Neutrophil (primary cell): ENCODE data around the gene NR3C1.

Experiments
- H3K27ac ChIP-seq: fragments of 200-600 bp; sonication (generic); 2 replicates; pipeline ENCODE4 v1.5.1; 2016; ENCODE audit warnings: mild to moderate bottlenecking, moderate library complexity
- H3K27me3 ChIP-seq: fragments of 200-600 bp; sonication (generic); 2 replicates; pipeline ENCODE4 v1.6.0; 2016; ENCODE audit warnings: mild to moderate bottlenecking
- H3K36me3 ChIP-seq: fragments of 200-600 bp; sonication (generic); 2 replicates; pipeline ENCODE4 v1.5.1; 2017
- H3K4me1 ChIP-seq, 2 experiments: fragments of 200-600 bp in 1 of 2; sonication (generic) in 1 of 2; 1 replicate in 1 of 2; 2 replicates in 1 of 2; pipeline versions ENCODE4 v1.5.1 to v1.6.1; 2013 to 2016; ENCODE audit warnings: low read depth in 1 of 2, low read length in 1 of 2, mild to moderate bottlenecking in 1 of 2, moderate library complexity in 1 of 2; ENCODE audit not compliant: control insufficient read depth in 1 of 2, insufficient read depth in 1 of 2
- H3K4me3 ChIP-seq, 2 experiments: fragments of 200-600 bp in 1 of 2; sonication (generic) in 1 of 2; 1 replicate in 1 of 2; 2 replicates in 1 of 2; pipeline ENCODE4 v1.5.1; 2013 to 2016; ENCODE audit warnings: low read depth in 1 of 2, low read length in 1 of 2, mild to moderate bottlenecking in 1 of 2, moderate library complexity in 1 of 2
- H3K9me3 ChIP-seq: fragments of 200-600 bp; sonication (generic); 2 replicates; pipeline ENCODE4 v1.5.1; 2016
- CTCF ChIP-seq: fragments of 200-600 bp; sonication (generic); IDR thresholded peaks from 2 replicates; pipeline ENCODE4 v1.5.1; 2016; ENCODE audit warnings: antibody characterized with exemption

Gene NR3C1

GRCh38 chr5:143364061-143364460, 39.4 kb downstream of the NR3C1 start:
- no peaks in the 10 kb centered on the region for H3K9me3 ChIP-seq
- peaks cover 11 to 14% of the 10 kb centered on the region in 2 experiments for H3K4me1 ChIP-seq
- no peak overlapping the region for H3K4me3 ChIP-seq
- H3K36me3 ChIP-seq = no peaks in the 10 kb centered on the region
- no peak for TF ChIP-seq CTCF
- no peak overlapping the region for H3K27ac ChIP-seq
- H3K27me3 ChIP-seq = no peaks in the 10 kb centered on the region

- Histone ChIP-seq H3K27ac (no peak overlapping the region), H3K4me3 (no peak overlapping the region), H3K27me3 (no peaks in the 10 kb centered on the region), H3K4me1 (peaks cover 11 to 14% of the 10 kb centered on the region in 2 experiments), H3K9me3 (no peaks in the 10 kb centered on the region), H3K36me3 (no peaks in the 10 kb centered on the region)
- no peak for TF ChIP-seq CTCF
Observed at GRCh38 chr5:143362664-143363227, 40.7 kb downstream of the NR3C1 start.

GRCh38 chr5:143361438-143361837, 42.0 kb downstream of the NR3C1 start:
- H3K36me3 ChIP-seq = no peaks in the 10 kb centered on the region
- no peak overlapping the region for H3K27ac ChIP-seq
- no peaks in the 10 kb centered on the region for H3K9me3 ChIP-seq
- H3K4me3 ChIP-seq = no peak overlapping the region
- no peaks in the 10 kb centered on the region for H3K27me3 ChIP-seq
- peaks cover 16 to 20% of the 10 kb centered on the region in 2 experiments for H3K4me1 ChIP-seq
- TF ChIP-seq CTCF = no peak

- H3K4me3 ChIP-seq = no peak overlapping the region
- no peaks in the 10 kb centered on the region for H3K9me3 ChIP-seq
- peaks cover 9 to 15% of the 10 kb centered on the region in 2 experiments for H3K4me1 ChIP-seq
- no peak for TF ChIP-seq CTCF
- no peaks in the 10 kb centered on the region for H3K27me3 ChIP-seq
- H3K27ac ChIP-seq = no peak overlapping the region
- H3K36me3 ChIP-seq = no peaks in the 10 kb centered on the region
Observed at GRCh38 chr5:143360755-143361154, 42.7 kb downstream of the NR3C1 start.

- Histone ChIP-seq H3K27ac (no peak overlapping the region), H3K36me3 (no peaks in the 10 kb centered on the region), H3K27me3 (no peaks in the 10 kb centered on the region), H3K4me1 (peaks cover 5 to 9% of the 10 kb centered on the region in 2 experiments), H3K9me3 (no peaks in the 10 kb centered on the region), H3K4me3 (no peak overlapping the region)
- TF ChIP-seq CTCF = no peak
Observed at GRCh38 chr5:143359869-143360268, 43.6 kb downstream of the NR3C1 start.
